A549 (cell line): ENCODE data around the gene KCNIP4. TPM values are rescaled to one million over a fixed set of nuclear protein-coding genes. Genes with fewer than 3 reads are reported as not detected.

Experiments used
- ATAC-seq, 2 experiments: fragments of 200-7000 bp in 1 of 2; fragments of >200 bp in 1 of 2; cut with Nextera tagmentation in 1 of 2; cut with Tn5 transposase in 1 of 2; 3 replicates each; pipeline versions ENCODE4 v1.8.0 to v1.9.1; 2018 to 2020; ENCODE audit warnings: mild to moderate bottlenecking in 1 of 2, moderate library complexity in 1 of 2
- CTCF ChIA-PET: fragments of 300-600 bp; sonication (Branson Sonifier 250); formaldehyde crosslinking; extraction: SDS; loops from one replicate; lab custom pipeline; 2021; ENCODE audit warnings: antibody characterized with exemption, inconsistent platforms; lab: Yijun Ruan, JAX
- POLR2A ChIA-PET: fragments of 350-600 bp; formaldehyde crosslinking; extraction: SDS; loops from one replicate; lab custom pipeline; 2021; ENCODE audit warnings: antibody characterized with exemption, inconsistent platforms; lab: Yijun Ruan, JAX
- DNase-seq, 2 experiments: peaks; one replicate each; pipeline versions ENCODE4 v3.0.0 to v3.0.0-alpha.2; 2011 to 2016; ENCODE audit warnings: low read depth in 1 of 2, low spot score in 1 of 2
- FAIRE-seq: peaks from 2 replicates; lab custom pipeline; 2011; peaks lifted over from hg19 to GRCh38; lab: Jason Lieb, UNC
- H3K27ac ChIP-seq, 2 experiments: fragments of >200 bp; sonication (Bioruptor Twin); formaldehyde crosslinking; 3 replicates each; pipeline ENCODE4 v1.5.1; 2016 to 2017
- H3K4me1 ChIP-seq: fragments of >200 bp; sonication (Bioruptor Twin); formaldehyde crosslinking; 3 replicates; pipeline ENCODE4 v1.6.1; 2016
- H3K4me2 ChIP-seq: fragments of >200 bp; sonication (Bioruptor Twin); formaldehyde crosslinking; 3 replicates; pipeline ENCODE4 v1.6.1; 2016
- H3K4me3 ChIP-seq: fragments of >200 bp; sonication (Bioruptor Twin); formaldehyde crosslinking; 3 replicates; pipeline ENCODE4 v1.5.1; 2016
- H3K9me3 ChIP-seq: fragments of >200 bp; sonication (Bioruptor Twin); formaldehyde crosslinking; 3 replicates; pipeline ENCODE4 v1.6.1; 2016
- ATOH8 ChIP-seq: fragments of 250-450 bp; sonication (Bioruptor Pico); IDR thresholded peaks from 2 replicates; pipeline ENCODE4 v1.5.0; 2020; ENCODE audit warnings: low read depth, mild to moderate bottlenecking, moderate library complexity
- BHLHE40 ChIP-seq: IDR thresholded peaks from 2 replicates; pipeline ENCODE4 v1.6.1; 2012; ENCODE audit warnings: low read depth, low read length, inconsistent platforms
- CBX8 ChIP-seq: fragments of 200-600 bp; sonication (generic); IDR thresholded peaks from 2 replicates; pipeline ENCODE4 v1.6.1; 2016
- CHD2 ChIP-seq: fragments of 150-350 bp; IDR thresholded peaks from 2 replicates; pipeline ENCODE4 v1.6.1; 2014; ENCODE audit warnings: low read length; ENCODE audit not compliant: partially characterized antibody
- CHD4 ChIP-seq: fragments of 200-600 bp; sonication (generic); IDR thresholded peaks from 2 replicates; pipeline ENCODE4 v1.6.1; 2016; ENCODE audit warnings: antibody characterized with exemption, mild to moderate bottlenecking, borderline replicate concordance
- EHF ChIP-seq: fragments of 250-450 bp; sonication (Bioruptor Pico); IDR thresholded peaks from 2 replicates; pipeline ENCODE4 v1.5.0; 2020; ENCODE audit warnings: mild to moderate bottlenecking
- EHMT2 ChIP-seq: fragments of 200-600 bp; sonication (generic); IDR thresholded peaks from 2 replicates; pipeline ENCODE4 v1.6.1; 2016; ENCODE audit warnings: antibody characterized with exemption, low read depth, mild to moderate bottlenecking, moderate library complexity
- ESRRA ChIP-seq: fragments of 150-350 bp; IDR thresholded peaks from 2 replicates; pipeline ENCODE4 v1.6.1; 2014; ENCODE audit warnings: mild to moderate bottlenecking, low read length, borderline replicate concordance
- FOSB ChIP-seq: fragments of 250-450 bp; sonication (Bioruptor Pico); IDR thresholded peaks from 2 replicates; pipeline ENCODE4 v1.5.0; 2020; ENCODE audit warnings: mild to moderate bottlenecking, moderate library complexity
- GATA3 ChIP-seq: IDR thresholded peaks from 2 replicates; pipeline ENCODE4 v1.6.1; 2012; ENCODE audit warnings: borderline replicate concordance
- HES2 ChIP-seq: fragments of >200 bp; sonication (Bioruptor Twin); formaldehyde crosslinking; IDR thresholded peaks from 2 replicates; pipeline ENCODE4 v1.6.1; 2016
- HEYL ChIP-seq: fragments of 250-450 bp; sonication (Bioruptor Pico); IDR thresholded peaks from 2 replicates; pipeline ENCODE4 v1.8.0; 2021; ENCODE audit warnings: mild to moderate bottlenecking, moderate library complexity
- HOXB5 ChIP-seq: fragments of 250-450 bp; sonication (Bioruptor Pico); IDR thresholded peaks from 2 replicates; pipeline ENCODE4 v1.5.0; 2020; ENCODE audit warnings: mild to moderate bottlenecking, moderate library complexity
- JUNB ChIP-seq: fragments of >200 bp; sonication (Bioruptor Twin); formaldehyde crosslinking; IDR thresholded peaks from 2 replicates; pipeline ENCODE4 v1.6.1; 2016
- MAZ ChIP-seq: fragments of 150-350 bp; IDR thresholded peaks from 2 replicates; pipeline ENCODE4 v1.6.1; 2014; ENCODE audit warnings: antibody characterized with exemption, low read depth, low read length, borderline replicate concordance
- MYC ChIP-seq: IDR thresholded peaks from 2 replicates; pipeline ENCODE4 v1.6.1; 2012; ENCODE audit warnings: mild to moderate bottlenecking, inconsistent platforms, low read length, improper control_type of control experiment, borderline replicate concordance
- NR3C1 ChIP-seq: fragments of >200 bp; sonication (Bioruptor Twin); formaldehyde crosslinking; IDR thresholded peaks from 3 replicates; pipeline ENCODE4 v1.6.1; 2017
- PBX3 ChIP-seq: IDR thresholded peaks from 2 replicates; pipeline ENCODE4 v1.6.1; 2012
- POLR2A ChIP-seq: IDR thresholded peaks from 2 replicates; pipeline ENCODE4 v1.6.1; 2012; ENCODE audit warnings: mild to moderate bottlenecking, low read length
- POLR2AphosphoS2 ChIP-seq: conservative IDR thresholded peaks from 2 replicates; pipeline ENCODE4 v1.6.1; 2012; ENCODE audit warnings: low read length, improper control_type of control experiment, inconsistent platforms
- REST ChIP-seq: fragments of 200-600 bp; sonication (generic); IDR thresholded peaks from 2 replicates; pipeline ENCODE4 v1.6.1; 2016; ENCODE audit warnings: antibody characterized with exemption, mild to moderate bottlenecking, moderate library complexity
- RFX5 ChIP-seq: fragments of 450-650 bp; IDR thresholded peaks from 2 replicates; pipeline ENCODE4 v1.7.1; 2014; ENCODE audit warnings: antibody characterized with exemption, mild to moderate bottlenecking, moderate library complexity
- SREBF2 ChIP-seq: fragments of 450-650 bp; IDR thresholded peaks from 2 replicates; pipeline ENCODE4 v1.6.1; 2014; ENCODE audit warnings: mild to moderate bottlenecking, moderate library complexity
- USF2 ChIP-seq: fragments of 450-650 bp; IDR thresholded peaks from 2 replicates; pipeline ENCODE4 v1.6.1; 2014; ENCODE audit warnings: antibody characterized with exemption
- ZC3H11A ChIP-seq: fragments of 450-650 bp; IDR thresholded peaks from 2 replicates; pipeline ENCODE4 v1.6.1; 2014; ENCODE audit warnings: antibody characterized with exemption, mild to moderate bottlenecking
- ZNF302 ChIP-seq: fragments of 250-450 bp; sonication (Bioruptor Pico); IDR thresholded peaks from 2 replicates; pipeline ENCODE4 v1.9.0; 2021; ENCODE audit warnings: inconsistent platforms, mild to moderate bottlenecking, moderate library complexity
- WGBS: methylation state at CpG from one replicate; pipeline ENCODE4 v1.1.6; 2017; ENCODE audit errors: missing lambda C conversion rate; 5-methylcytosine and 5-hydroxymethylcytosine counted together
- polyA plus RNA-seq, 4 experiments: library from polyadenylated mRNA; depleted of rRNA in 3 of 4; stranded (reverse); fragments of >200 nt; fragmentation: RNase III in 1 of 4; extraction: RNeasy Plus Mini Kit Qiagen cat#74134 plus additional on column Dnase treatment in 1 of 4; gene quantifications; 2 replicates in 3 of 4; 3 replicates in 1 of 4; pipeline ENCODE4 v1.2.3, GENCODE V29; 2011 to 2017

The KCNIP4 gene
- polyA plus RNA-seq, 2 of the 4 experiments (the other 2 are of a cell fraction) = not detected

- ChIA-PET CTCF (no interaction called here), POLR2A (no interaction called here)
- no peak for ATAC-seq
Observed at GRCh38 chr4:20838476-20838875, 1110.1 kb downstream of the KCNIP4 start.

GRCh38 chr4:20832826-20833225 lies 1115.7 kb downstream of the KCNIP4 start:
- 61% methylated on average over 3 of the region's 3 CpGs for WGBS
- CTCF ChIA-PET = no interaction called here
- Histone ChIP-seq H3K9me3 (no peaks in the 10 kb centered on the region), H3K27ac (no peak overlapping the region), H3K4me2 (no peak overlapping the region), H3K4me3 (no peak overlapping the region), H3K4me1 (no peaks in the 10 kb centered on the region)
- TF ChIP-seq NR3C1 (no peak), PBX3 (no peak), POLR2A (no peak), ZC3H11A (no peak), HEYL (CRISPR knock-in tag) (no peak), JUNB (no peak), ATOH8 (CRISPR knock-in tag) (no peak), EHMT2 (no peak), BHLHE40 (no peak), POLR2AphosphoS2 (no peak)
- POLR2A ChIA-PET = no interaction called here
- no peak for DNase-seq
- no peak for ATAC-seq
- FAIRE-seq = no peak

More at GRCh38 chr4:20838476-20838875, 1110.1 kb downstream of the KCNIP4 start:
- H3K4me3 ChIP-seq = no peak overlapping the region
- no peak overlapping the region for H3K27ac ChIP-seq
- FAIRE-seq (no peak), DNase-seq (no peak)
- no peaks in the 10 kb centered on the region for H3K9me3 ChIP-seq
- 0% methylated on average over 1 of the region's 1 CpG for WGBS
- TF ChIP-seq REST (no peak), EHF (no peak), ZNF302 (CRISPR knock-in tag) (no peak)
- H3K4me1 ChIP-seq = no peaks in the 10 kb centered on the region
- no peak overlapping the region for H3K4me2 ChIP-seq

- Histone ChIP-seq H3K4me3 (no peak overlapping the region), H3K27ac (no peak overlapping the region), H3K9me3 (no peaks in the 10 kb centered on the region), H3K4me2 (no peak overlapping the region), H3K4me1 (no peaks in the 10 kb centered on the region)
- no peak for DNase-seq
- no peak for FAIRE-seq
- 13% methylated on average over 1 of the region's 1 CpG for whole genome bisulfite sequencing
- POLR2A ChIA-PET = no interaction called here
- CTCF ChIA-PET = no interaction called here
- ATAC-seq = no peak
- TF ChIP-seq MAZ (no peak), POLR2AphosphoS2 (no peak), HOXB5 (no peak), HES2 (no peak), ZC3H11A (no peak), SREBF2 (no peak), USF2 (no peak), REST (no peak), RFX5 (no peak), GATA3 (no peak), MYC (no peak), CHD4 (no peak), ZNF302 (CRISPR knock-in tag) (no peak), ESRRA (no peak), FOSB (CRISPR knock-in tag) (no peak), CBX8 (no peak), CHD2 (no peak)
Observed at GRCh38 chr4:20831746-20832145, 1116.8 kb downstream of the KCNIP4 start.
